OCI-LY1 (cell line): Measurements from ENCODE around the gene ZIC1.

Experiments
- EZH2 ChIP-seq: fragments of 200-600 bp; sonication (generic), shearing (Covaris generic); IDR thresholded peaks from 2 replicates; pipeline ENCODE4 v1.8.0; 2017; ENCODE audit warnings: borderline replicate concordance, mixed run types, mild to moderate bottlenecking, antibody characterized with exemption, low read length, moderate library complexity, mixed read lengths
- TF ChIP-seq, protein P1 (sequence below): fragments of 200-600 bp; sonication (generic), shearing (Covaris generic); IDR thresholded peaks from 2 replicates; pipeline ENCODE4 v1.5.1; 2017; ENCODE audit warnings: mild to moderate bottlenecking, antibody characterized with exemption, low read length, moderate library complexity, mixed read lengths

DNA sequence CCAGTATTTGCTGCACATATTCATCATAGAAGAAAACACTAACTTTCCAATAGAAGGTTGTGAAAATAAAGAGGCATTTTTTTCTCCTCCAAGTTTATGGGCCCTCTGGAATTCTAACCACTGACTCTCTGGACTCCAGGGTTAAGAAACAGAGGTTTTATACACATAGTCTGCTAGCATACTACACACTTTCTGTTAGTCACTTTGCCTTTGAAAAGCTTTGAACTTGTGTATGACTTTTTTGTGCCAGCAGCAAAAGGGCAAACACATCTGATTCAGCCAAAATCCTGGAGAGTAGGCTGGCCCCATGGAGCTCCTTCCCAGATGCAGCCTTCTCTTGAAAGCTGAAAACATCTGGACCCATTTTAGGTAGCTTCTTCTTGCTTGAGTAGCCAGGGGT lies 9.1 kb upstream of the ZIC1 start:
- TF ChIP-seq, protein P1, sequence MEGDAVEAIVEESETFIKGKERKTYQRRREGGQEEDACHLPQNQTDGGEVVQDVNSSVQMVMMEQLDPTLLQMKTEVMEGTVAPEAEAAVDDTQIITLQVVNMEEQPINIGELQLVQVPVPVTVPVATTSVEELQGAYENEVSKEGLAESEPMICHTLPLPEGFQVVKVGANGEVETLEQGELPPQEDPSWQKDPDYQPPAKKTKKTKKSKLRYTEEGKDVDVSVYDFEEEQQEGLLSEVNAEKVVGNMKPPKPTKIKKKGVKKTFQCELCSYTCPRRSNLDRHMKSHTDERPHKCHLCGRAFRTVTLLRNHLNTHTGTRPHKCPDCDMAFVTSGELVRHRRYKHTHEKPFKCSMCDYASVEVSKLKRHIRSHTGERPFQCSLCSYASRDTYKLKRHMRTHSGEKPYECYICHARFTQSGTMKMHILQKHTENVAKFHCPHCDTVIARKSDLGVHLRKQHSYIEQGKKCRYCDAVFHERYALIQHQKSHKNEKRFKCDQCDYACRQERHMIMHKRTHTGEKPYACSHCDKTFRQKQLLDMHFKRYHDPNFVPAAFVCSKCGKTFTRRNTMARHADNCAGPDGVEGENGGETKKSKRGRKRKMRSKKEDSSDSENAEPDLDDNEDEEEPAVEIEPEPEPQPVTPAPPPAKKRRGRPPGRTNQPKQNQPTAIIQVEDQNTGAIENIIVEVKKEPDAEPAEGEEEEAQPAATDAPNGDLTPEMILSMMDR: no peak
- no peak for TF ChIP-seq EZH2
